ENCODE results near the gene DVL1. TPM values are rescaled to one million over a fixed set of nuclear protein-coding genes. Genes with fewer than 3 reads are reported as not detected.
A peak's percentile ranks its signal among the peaks of the same experiment; 100 is the strongest.

DVL1 gene
- total and polyA plus RNA-seq, 2 of the 13 experiments (the other 11 are each of a cell fraction or from before 2014, with no cell fraction given) = 30.8 to 60.4 TPM

DNA sequence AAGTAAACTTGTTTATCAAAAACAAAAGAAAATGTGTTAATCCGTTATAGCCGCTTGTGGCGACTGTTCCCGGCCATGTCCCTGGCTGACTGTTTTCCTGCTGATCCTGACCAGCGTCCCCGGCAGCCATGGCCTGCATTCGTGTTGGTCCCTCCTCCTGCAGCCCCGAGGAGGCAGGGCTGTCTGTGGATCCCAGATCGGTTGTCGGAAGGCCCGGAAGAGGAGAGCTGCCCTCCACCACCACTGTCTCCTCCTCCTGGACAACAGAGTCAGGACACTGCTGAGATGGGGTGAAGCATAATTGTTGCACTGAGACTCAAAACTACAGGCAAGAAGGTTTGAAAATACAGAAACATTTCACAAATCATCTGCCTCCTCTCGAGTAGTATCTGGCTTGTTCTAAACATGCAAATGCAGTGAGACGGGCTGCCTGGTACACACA, 12.8 kb upstream of the DVL1 start (continued):
- TF ChIP-seq ZNF7 (CRISPR knock-in tag; IDR thresholded peaks at IDR 0.05) (no peak), ATF5 (CRISPR knock-in tag; IDR thresholded peaks at IDR 0.05; ENCODE audit: low read depth) (no peak), ASH2L (IDR thresholded peaks at IDR 0.05; ENCODE audit: insufficient read length, low read depth, low read length) (no peak), KDM6A (CRISPR knock-in tag; IDR thresholded peaks at IDR 0.05; ENCODE audit: low read depth) (no peak), ZNF10 (CRISPR knock-in tag; IDR thresholded peaks at IDR 0.05; ENCODE audit: borderline replicate concordance, low read depth) (no peak), BORCS8-MEF2B (CRISPR knock-in tag; IDR thresholded peaks at IDR 0.05) (no peak), ZNF512 (CRISPR knock-in tag; IDR thresholded peaks at IDR 0.05) (no peak), ZXDC (CRISPR knock-in tag; IDR thresholded peaks at IDR 0.05) (no peak), ZNF17 (CRISPR knock-in tag; IDR thresholded peaks at IDR 0.05) (no peak), MIER3 (CRISPR knock-in tag; IDR thresholded peaks at IDR 0.05; ENCODE audit: borderline replicate concordance) (no peak), LCORL (IDR thresholded peaks at IDR 0.05) (no peak), LCORL (CRISPR knock-in tag; IDR thresholded peaks at IDR 0.05) (peak; percentile 14; the same call in 1 of the 2 replicates), ZBTB33 (CRISPR knock-in tag; IDR thresholded peaks at IDR 0.05) (no peak), ZNF484 (CRISPR knock-in tag; IDR thresholded peaks at IDR 0.05; ENCODE audit: borderline replicate concordance, low read depth) (no peak), MEF2D (CRISPR knock-in tag; IDR thresholded peaks at IDR 0.05) (no peak), TAF1 (CRISPR knock-in tag; IDR thresholded peaks at IDR 0.05) (peak; percentile 63; the same call in 1 of the 2 replicates), HMGXB4 (CRISPR knock-in tag; IDR thresholded peaks at IDR 0.05; ENCODE audit: borderline replicate concordance in 1 of 2, low read depth in 1 of 2) (peak; percentile 62 to 63; a peak in 3 of 4 replicates), ZNF589 (CRISPR knock-in tag; conservative IDR thresholded peaks at IDR 0.05) (no peak), HNF4A (CRISPR knock-in tag; IDR thresholded peaks at IDR 0.05) (no peak)

Measured in HepG2 (cell line).